HepG2 (cell line): ENCODE measurements around the gene ZBP1. TPM values are rescaled to one million over a fixed set of nuclear protein-coding genes. Genes with fewer than 3 reads are reported as not detected.
A peak's percentile ranks its signal among the peaks of the same experiment; 100 is the strongest.

Experiments
- ERF ChIP-seq: IDR thresholded peaks from 2 replicates; pipeline ENCODE4 v1.6.1; 2018; ENCODE audit warnings: missing biosample characterization, missing genetic modification reagents
- FOXA3 ChIP-seq: IDR thresholded peaks from 2 replicates; pipeline ENCODE4 v1.6.1; 2016; ENCODE audit warnings: missing genetic modification reagents, missing compliant biosample characterization
- GABPA ChIP-seq, 2 experiments: IDR thresholded peaks; 2 replicates each; pipeline ENCODE4 v1.6.1; 2011 to 2016; ENCODE audit warnings: low read depth in 2 of 2, low read length in 1 of 2, missing biosample characterization in 1 of 2, missing genetic modification characterization in 1 of 2
- GATAD2A ChIP-seq: IDR thresholded peaks from 2 replicates; pipeline ENCODE4 v1.6.1; 2016
- HDAC1 ChIP-seq: sonication (generic); formaldehyde crosslinking; IDR thresholded peaks from 2 replicates; pipeline ENCODE4 v1.5.1; 2020; ENCODE audit warnings: mild to moderate bottlenecking, missing genetic modification reagents
- KAT2B ChIP-seq: fragments of 150-350 bp; IDR thresholded peaks from 2 replicates; pipeline ENCODE4 v1.6.1; 2014; ENCODE audit warnings: low read depth, low read length, borderline replicate concordance
- KDM2A ChIP-seq: sonication (generic); formaldehyde crosslinking; IDR thresholded peaks from 2 replicates; pipeline ENCODE4 v1.4.0; 2020; ENCODE audit warnings: low read depth, missing genetic modification reagents, borderline replicate concordance
- PHF21A ChIP-seq: sonication (generic); formaldehyde crosslinking; IDR thresholded peaks from 2 replicates; pipeline ENCODE4 v1.5.0; 2020; ENCODE audit warnings: mild to moderate bottlenecking, missing genetic modification reagents
- RORA ChIP-seq: sonication (generic); formaldehyde crosslinking; IDR thresholded peaks from 2 replicates; pipeline ENCODE4 v1.5.0; 2020; ENCODE audit warnings: mild to moderate bottlenecking, missing genetic modification reagents, moderate library complexity
- RXRB ChIP-seq: IDR thresholded peaks from 2 replicates; pipeline ENCODE4 v1.6.1; 2016; ENCODE audit warnings: borderline replicate concordance, missing genetic modification reagents, missing compliant biosample characterization
- SKI ChIP-seq: fragments of 450-650 bp; IDR thresholded peaks from one replicate; pipeline ENCODE4 v1.6.1; 2018; ENCODE audit warnings: mild to moderate bottlenecking; ENCODE audit not compliant: partially characterized antibody
- SYNCRIP ChIP-seq: fragments of 200-400 bp; formaldehyde crosslinking; IDR thresholded peaks from 2 replicates; pipeline ENCODE4 v1.6.1; 2018; ENCODE audit warnings: mild to moderate bottlenecking, low read depth, low read length; ENCODE audit not compliant: insufficient read depth
- YY1 ChIP-seq: IDR thresholded peaks from 2 replicates; pipeline ENCODE4 v1.6.1; 2011; ENCODE audit warnings: low read length, low read depth, moderate library complexity, mild to moderate bottlenecking; ENCODE audit not compliant: insufficient read depth, insufficient replicate concordance
- ZFX ChIP-seq: sonication (generic); formaldehyde crosslinking; IDR thresholded peaks from 2 replicates; pipeline ENCODE4 v1.4.0; 2020; ENCODE audit warnings: mild to moderate bottlenecking, low read depth, missing genetic modification reagents, moderate library complexity
- polyA plus RNA-seq, 8 experiments: library from polyadenylated mRNA; depleted of rRNA in 3 of 8; stranded (reverse) in 7 of 8; unstranded in 1 of 8; fragments of >200 nt; fragmentation: Illumina TruSeq in 4 of 8; extraction: Trizol in 4 of 8; gene quantifications; 2 replicates each; pipeline versions ENCODE4 v1.2.1 to v1.2.3, GENCODE V29; 2011 to 2016; ENCODE audit warnings: low read depth in 4 of 8, missing spikeins in 1 of 8, mixed read lengths in 1 of 8; ENCODE audit not compliant: insufficient read depth in 1 of 8
- total RNA-seq, 5 experiments: library from RNA; depleted of rRNA; stranded (reverse); fragments of >200 nt; fragmentation: Illumina TruSeq; extraction: Trizol; gene quantifications; 2 replicates each; pipeline ENCODE4 v1.2.3, GENCODE V29; 2016; ENCODE audit warnings: low read depth in 1 of 5
- TF ChIP-seq, protein P1 (sequence below): IDR thresholded peaks from 2 replicates; pipeline ENCODE4 v1.6.1; 2016; ENCODE audit warnings: low read depth
- TF ChIP-seq, protein P2 (sequence below): sonication (generic); formaldehyde crosslinking; IDR thresholded peaks from 2 replicates; pipeline ENCODE4 v1.5.1; 2020; ENCODE audit warnings: mild to moderate bottlenecking, moderate library complexity, missing genetic modification reagents
- TF ChIP-seq, protein P3 (sequence below): IDR thresholded peaks from 2 replicates; pipeline ENCODE4 v1.6.1; 2016; ENCODE audit warnings: mild to moderate bottlenecking, missing biosample characterization, missing genetic modification reagents
- TF ChIP-seq, protein P4 (sequence below): sonication (generic); formaldehyde crosslinking; IDR thresholded peaks from 2 replicates; pipeline ENCODE4 v1.4.0; 2020; ENCODE audit warnings: missing genetic modification reagents, borderline replicate concordance
- TF ChIP-seq, protein P5 (sequence below): sonication (generic); formaldehyde crosslinking; IDR thresholded peaks from 2 replicates; pipeline ENCODE4 v1.5.1; 2020; ENCODE audit warnings: missing genetic modification reagents, mild to moderate bottlenecking, borderline replicate concordance

Gene ZBP1
- total and polyA plus RNA-seq, 2 of the 13 experiments (the other 11 are each of a cell fraction or from before 2014, with no cell fraction given), result not detected

DNA sequence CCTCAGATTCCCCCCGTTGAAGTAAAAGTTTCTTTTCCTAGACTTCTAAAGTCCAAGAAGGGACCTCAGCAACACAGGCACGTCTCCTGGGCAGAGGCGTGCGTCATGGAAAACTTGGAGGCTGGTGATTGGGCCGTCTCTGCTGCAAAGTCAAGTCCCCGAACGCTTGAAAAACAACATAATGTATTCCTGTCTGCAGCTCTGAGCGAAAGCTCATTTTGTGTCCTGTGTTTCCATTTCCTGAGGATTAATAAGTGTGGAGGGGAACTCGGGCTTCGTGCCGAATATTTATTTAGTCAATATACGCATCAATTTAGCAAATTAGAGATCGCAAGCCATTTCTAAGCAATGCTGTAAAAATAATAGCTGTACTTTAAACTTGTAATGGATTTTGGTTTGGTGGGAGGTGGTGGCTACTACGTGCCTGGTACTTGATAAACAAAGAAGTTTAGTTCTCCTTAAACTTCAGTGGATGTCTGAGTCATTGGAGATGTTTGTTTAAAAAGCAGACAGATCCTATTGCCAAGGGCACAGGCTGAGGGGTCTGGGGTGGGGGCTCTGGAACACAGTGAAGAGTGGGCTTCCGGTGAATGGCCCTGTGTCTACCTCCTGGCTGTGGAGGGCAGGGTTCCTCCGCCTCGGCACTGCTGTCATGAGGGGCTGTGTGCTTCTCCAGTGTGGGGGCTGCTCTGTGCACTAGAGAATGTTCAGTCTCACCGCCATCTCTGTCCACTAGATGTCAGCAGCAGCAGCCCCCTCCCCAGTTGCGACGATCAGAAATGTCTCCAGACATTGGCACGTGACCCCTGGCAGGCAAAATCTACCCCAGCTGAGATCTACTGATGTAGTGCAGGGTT lies 37.6 kb downstream of the ZBP1 start (continued):
- no peak for TF ChIP-seq RORA (CRISPR knock-in tag)
- TF ChIP-seq, protein P1, sequence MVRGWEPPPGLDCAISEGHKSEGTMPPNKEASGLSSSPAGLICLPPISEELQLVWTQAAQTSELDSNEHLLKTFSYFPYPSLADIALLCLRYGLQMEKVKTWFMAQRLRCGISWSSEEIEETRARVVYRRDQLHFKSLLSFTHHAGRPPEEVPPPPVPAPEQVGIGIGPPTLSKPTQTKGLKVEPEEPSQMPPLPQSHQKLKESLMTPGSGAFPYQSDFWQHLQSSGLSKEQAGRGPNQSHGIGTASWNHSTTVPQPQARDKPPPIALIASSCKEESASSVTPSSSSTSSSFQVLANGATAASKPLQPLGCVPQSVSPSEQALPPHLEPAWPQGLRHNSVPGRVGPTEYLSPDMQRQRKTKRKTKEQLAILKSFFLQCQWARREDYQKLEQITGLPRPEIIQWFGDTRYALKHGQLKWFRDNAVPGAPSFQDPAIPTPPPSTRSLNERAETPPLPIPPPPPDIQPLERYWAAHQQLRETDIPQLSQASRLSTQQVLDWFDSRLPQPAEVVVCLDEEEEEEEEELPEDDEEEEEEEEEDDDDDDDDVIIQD (CRISPR knock-in tag), result peak; percentile 21; the same call in 1 of the 2 replicates
- peak; percentile 70 for TF ChIP-seq GATAD2A (CRISPR knock-in tag)
- TF ChIP-seq PHF21A, result peak; percentile 45; the same call in 1 of the 2 replicates
- peak; percentile 66 for TF ChIP-seq FOXA3
- peak; percentile 46; the same call in 1 of the 2 replicates for TF ChIP-seq ZFX (CRISPR knock-in tag)
- TF ChIP-seq ERF (CRISPR knock-in tag), result no peak
- peak; percentile 79 for TF ChIP-seq HDAC1
- TF ChIP-seq, protein P2, sequence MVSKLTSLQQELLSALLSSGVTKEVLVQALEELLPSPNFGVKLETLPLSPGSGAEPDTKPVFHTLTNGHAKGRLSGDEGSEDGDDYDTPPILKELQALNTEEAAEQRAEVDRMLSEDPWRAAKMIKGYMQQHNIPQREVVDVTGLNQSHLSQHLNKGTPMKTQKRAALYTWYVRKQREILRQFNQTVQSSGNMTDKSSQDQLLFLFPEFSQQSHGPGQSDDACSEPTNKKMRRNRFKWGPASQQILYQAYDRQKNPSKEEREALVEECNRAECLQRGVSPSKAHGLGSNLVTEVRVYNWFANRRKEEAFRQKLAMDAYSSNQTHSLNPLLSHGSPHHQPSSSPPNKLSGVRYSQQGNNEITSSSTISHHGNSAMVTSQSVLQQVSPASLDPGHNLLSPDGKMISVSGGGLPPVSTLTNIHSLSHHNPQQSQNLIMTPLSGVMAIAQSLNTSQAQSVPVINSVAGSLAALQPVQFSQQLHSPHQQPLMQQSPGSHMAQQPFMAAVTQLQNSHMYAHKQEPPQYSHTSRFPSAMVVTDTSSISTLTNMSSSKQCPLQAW, result 0 out of 2 replicates have a peak, but pooled peaks have one; percentile 7
- TF ChIP-seq SKI, result peak; percentile 69
- TF ChIP-seq GABPA (IDR thresholded peaks at IDR 0.05; ENCODE audit: low read depth, low read length), result no peak
- TF ChIP-seq GABPA (CRISPR knock-in tag; IDR thresholded peaks at IDR 0.05; ENCODE audit: low read depth), result peak; percentile 82
- TF ChIP-seq, protein P3, sequence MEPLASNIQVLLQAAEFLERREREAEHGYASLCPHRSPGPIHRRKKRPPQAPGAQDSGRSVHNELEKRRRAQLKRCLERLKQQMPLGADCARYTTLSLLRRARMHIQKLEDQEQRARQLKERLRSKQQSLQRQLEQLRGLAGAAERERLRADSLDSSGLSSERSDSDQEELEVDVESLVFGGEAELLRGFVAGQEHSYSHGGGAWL (CRISPR knock-in tag), result no peak
- TF ChIP-seq, protein P4, sequence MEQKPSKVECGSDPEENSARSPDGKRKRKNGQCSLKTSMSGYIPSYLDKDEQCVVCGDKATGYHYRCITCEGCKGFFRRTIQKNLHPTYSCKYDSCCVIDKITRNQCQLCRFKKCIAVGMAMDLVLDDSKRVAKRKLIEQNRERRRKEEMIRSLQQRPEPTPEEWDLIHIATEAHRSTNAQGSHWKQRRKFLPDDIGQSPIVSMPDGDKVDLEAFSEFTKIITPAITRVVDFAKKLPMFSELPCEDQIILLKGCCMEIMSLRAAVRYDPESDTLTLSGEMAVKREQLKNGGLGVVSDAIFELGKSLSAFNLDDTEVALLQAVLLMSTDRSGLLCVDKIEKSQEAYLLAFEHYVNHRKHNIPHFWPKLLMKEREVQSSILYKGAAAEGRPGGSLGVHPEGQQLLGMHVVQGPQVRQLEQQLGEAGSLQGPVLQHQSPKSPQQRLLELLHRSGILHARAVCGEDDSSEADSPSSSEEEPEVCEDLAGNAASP (CRISPR knock-in tag), result no peak
- TF ChIP-seq, protein P5, sequence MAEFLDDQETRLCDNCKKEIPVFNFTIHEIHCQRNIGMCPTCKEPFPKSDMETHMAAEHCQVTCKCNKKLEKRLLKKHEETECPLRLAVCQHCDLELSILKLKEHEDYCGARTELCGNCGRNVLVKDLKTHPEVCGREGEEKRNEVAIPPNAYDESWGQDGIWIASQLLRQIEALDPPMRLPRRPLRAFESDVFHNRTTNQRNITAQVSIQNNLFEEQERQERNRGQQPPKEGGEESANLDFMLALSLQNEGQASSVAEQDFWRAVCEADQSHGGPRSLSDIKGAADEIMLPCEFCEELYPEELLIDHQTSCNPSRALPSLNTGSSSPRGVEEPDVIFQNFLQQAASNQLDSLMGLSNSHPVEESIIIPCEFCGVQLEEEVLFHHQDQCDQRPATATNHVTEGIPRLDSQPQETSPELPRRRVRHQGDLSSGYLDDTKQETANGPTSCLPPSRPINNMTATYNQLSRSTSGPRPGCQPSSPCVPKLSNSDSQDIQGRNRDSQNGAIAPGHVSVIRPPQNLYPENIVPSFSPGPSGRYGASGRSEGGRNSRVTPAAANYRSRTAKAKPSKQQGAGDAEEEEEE, result 0 out of 2 replicates have a peak, but pooled peaks have one; percentile 61
- peak; percentile 44; the same call in 1 of the 2 replicates for TF ChIP-seq KDM2A (CRISPR knock-in tag)
- no peak for TF ChIP-seq KAT2B
- TF ChIP-seq RXRB, result peak; percentile 48; the same call in 1 of the 2 replicates
- TF ChIP-seq SYNCRIP, result no peak
- TF ChIP-seq YY1, result peak; percentile 26
